Measurements from ENCODE around the gene ATCAY.
"Not testable (repeated sequence)": the region's sequence is repeated elsewhere in the genome, so short reads cannot be mapped to it uniquely, and the experiment has no call there.

ATCAY gene

DNA sequence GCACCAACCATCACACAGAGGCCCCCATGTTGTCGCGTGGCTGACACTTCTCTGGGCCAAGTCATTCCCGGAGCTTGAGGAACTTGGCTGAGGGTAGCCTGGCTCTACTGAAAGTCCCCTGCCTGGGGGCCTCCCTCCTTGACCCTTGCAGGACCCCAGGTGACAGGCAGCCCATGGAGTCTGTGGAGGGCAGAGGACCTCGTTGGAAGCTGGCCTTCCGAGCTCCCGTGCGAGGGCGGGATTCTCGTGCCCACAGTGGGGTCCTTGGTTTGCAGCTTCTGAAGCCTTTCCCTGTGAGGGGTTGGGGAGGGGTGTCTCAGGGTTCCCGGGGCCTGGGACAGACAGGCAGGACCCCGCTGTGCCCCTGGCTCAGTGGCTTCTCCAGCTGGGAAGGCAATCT, 68.8 kb downstream of the ATCAY start:
- no peak for DNase-seq (ENCODE audit: low read depth in 2 of 2)

DNA sequence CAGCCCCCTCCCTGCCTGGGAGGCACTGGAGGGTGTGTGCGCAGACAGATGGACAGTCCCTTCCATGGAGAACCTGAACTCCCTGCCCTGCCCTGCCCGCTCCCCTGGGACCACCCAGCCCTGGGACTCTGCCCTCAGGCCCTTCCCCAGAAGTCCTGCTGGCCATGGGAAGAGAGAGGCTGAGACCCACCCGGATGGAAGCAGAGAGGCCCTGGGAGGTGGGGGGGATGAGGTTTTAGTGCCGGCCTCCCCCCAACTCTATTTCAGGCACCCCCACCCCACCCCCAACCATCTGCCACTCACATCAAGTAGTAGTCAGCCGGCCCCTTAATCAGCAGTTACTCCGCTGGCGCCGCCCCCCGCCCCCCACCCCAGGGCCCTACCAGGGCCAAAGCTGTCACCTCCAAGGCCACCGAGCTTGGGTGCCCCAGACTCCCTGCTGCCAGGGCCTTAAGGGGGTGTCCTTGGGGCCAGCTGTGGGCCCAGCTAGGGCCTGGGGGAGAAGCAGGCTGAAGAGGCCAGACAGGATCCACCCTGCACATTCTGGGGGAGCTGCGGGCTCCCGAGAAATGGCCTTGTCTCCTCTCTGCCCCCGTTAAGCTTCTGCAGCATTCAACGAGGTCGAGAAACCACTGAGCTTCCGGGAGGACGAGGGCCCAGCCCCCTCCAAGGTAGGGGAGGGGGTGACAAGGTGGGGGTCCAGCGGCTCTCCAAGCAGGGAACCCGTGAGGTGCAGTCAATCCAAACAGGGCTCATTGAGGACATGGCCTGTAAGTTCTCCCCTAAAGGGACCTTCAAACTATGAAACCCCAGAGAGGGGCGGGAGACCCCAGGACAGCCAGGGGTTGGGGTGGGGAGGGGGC, 69.7 kb downstream of the ATCAY start:
- DNase-seq (ENCODE audit: low read depth in 2 of 2) = no peak

GRCh38 chr19:3950871-3951861, 70.7 kb downstream of the ATCAY start:
- no peak for DNase-seq (ENCODE audit: low read depth in 2 of 2)

DNA sequence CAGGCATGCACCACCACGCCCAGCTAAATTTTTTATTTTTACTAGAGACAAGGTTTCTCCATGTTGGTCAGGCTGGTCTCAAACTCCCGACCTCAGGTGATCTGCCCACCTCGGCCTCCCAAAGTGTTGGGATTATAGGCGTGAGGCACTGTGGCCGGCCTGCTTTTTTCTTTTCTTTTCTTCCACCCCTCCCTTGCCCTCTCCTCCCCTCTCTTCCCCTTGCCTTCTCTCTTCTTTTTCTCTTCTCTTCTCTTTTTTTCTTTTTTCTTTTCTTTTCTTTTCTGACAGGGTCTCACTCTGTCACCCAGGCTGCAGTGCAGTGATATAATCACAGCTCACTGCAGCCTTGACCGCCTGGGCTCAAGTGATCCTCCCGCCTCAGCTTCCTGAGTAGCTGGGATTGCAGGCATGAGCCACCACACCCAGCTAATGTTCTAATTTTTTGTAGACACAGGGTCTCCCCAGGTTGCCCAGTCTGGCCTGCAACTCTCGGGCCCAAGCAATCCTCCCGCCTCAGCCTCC, 72.3 kb downstream of the ATCAY start:
- not testable (repeated sequence) for DNase-seq (ENCODE audit: low read depth in 2 of 2)

GRCh38 chr19:3954107-3954506, 73.6 kb downstream of the ATCAY start:
- no peak for DNase-seq (ENCODE audit: low read depth in 2 of 2)

DNA sequence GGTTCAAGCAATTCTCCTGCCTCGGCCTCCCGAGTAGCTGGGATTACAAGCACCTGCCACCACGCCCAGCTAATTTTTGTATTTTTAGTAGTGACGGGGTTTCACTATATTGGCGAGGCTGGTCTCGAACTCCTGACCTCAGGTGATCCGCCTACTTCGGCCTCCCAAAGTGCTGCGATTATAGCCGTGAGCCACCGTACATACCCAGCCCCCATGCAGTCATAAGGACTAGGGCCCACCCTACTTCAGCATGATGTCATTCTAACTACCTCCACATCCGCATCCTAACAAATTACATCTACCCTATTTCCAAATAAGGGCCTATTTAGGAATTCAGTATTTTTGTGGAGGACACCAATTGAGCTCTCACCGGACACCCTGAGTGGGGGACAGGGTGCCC, 74.8 kb downstream of the ATCAY start:
- DNase-seq (ENCODE audit: low read depth in 2 of 2) = not testable (repeated sequence)

- DNase-seq (ENCODE audit: low read depth in 2 of 2) = no peak
Measured at GRCh38 chr19:3955688-3956087, 75.2 kb downstream of the ATCAY start.

DNA sequence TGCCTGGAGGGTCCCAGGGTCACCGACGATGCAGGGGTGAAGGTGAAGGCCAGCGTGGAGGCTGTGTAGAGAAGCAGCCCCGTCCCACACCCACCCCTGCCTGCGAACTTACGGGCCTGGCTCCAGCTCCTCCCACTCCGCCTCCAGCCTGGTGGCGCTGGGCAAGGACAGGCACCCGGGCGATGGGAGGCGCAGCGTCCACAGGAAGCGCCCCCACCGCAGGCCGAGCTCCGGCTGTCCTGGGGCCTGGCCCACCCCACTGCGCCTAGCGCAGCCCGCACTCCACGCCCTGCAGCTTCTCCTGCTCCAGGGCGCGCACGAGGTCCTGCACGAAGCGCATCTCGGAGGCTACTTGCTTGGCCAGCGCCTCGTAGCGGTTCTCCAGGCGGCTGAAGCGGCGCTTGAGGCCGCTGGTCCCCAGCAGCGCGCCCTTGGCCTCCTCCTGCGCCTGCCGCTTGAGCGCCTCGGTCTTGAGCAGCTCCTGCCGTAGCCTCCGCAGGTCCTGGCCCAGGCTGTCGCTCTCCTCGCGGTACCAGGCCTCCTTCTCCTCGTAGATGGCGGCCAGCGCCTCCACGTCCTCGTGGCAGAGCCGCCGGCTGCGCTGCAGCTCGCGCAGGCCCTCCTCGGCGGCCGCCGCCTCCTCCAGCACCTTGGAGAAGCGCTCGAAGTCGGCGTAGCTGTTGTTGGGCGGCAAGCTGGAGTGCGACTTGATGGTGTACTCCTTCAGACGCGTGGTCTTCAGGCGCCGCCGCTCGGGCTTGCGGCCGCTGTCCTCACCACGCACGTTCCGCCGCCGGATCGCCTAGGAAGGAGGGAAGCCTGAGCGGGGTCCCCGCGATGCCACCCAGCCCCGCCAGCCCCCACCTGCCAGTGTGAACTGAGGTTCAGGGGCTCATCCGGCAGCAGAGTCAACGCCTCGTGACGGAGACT, 78.6 kb downstream of the ATCAY start:
- DNase-seq (ENCODE audit: low read depth in 2 of 2) = no peak

DNA sequence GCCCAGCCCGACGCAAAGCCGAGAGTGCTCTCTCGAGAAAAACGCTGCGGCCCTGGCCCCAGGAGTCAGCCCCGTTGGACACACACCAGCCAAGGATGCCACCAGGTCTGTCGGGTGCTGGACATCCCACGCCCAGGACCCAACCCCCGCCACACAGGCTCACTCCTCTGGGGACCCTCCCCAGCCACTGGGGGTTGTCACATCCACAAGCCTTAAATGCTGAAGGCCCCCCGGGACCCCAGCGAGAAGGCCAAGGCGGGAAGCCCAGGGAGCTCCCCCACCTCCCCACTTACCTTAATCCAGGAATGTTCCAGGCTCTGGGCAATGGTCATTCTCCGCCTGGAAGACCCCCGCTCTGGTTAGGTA, 79.3 kb downstream of the ATCAY start:
- DNase-seq (ENCODE audit: low read depth in 2 of 2) = no peak

GRCh38 chr19:3961007-3961406, 80.5 kb downstream of the ATCAY start:
- DNase-seq (ENCODE audit: low read depth in 2 of 2) = no peak

GRCh38 chr19:3963458-3964255, 83.2 kb downstream of the ATCAY start:
- no peak for DNase-seq (ENCODE audit: low read depth in 2 of 2)

- no peak for DNase-seq (ENCODE audit: low read depth in 2 of 2)
Measured at GRCh38 chr19:3964256-3965194, 84.0 kb downstream of the ATCAY start.

DNA sequence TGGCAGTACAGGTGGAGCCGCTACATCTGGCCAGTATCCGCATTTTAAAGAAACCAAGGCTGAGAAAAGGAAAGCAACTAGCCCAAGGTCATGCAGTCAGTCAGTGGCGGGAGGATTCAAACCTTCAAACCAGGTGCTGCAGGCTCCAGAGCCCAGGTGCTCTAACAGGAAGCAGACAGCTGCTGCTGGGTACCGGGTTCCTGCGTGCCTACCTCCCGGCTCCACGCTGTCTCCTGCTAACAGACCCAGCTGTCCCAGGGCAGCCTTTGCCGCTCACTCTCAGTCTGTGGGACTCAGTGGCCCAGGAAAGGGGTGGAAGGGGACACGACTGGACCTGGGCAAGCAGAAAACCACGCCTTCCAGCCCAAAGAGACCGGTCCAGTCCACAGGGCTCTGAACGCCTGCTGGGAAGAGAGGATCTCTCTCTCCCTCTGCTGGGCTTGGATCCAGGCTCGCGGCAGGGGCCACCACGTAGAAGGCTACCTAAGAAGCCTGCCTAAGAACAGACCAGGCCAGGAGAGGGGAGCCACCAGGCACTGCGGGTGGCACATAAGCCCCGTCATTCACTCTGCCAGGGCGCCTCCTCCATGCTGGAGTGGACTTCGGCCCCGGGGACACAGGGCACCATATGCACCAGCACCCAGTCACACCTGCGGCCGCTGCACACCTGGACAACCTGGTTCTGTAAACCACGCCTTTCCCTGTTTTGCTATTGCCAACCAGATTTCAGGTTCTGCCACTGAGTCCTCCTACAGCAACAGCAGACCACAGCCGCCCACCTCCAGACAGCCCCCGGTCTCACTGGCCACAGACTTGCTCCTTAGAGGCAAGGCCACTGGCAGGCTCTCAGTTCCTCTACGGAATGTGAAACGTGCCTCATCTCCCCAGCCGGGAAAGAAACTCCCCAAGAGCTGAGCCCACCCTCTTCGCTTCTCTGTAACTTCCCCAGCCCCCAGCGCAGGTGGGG, 85.8 kb downstream of the ATCAY start:
- DNase-seq (ENCODE audit: low read depth in 2 of 2) = no peak

GRCh38 chr19:3967983-3968382, 87.5 kb downstream of the ATCAY start:
- DNase-seq (ENCODE audit: low read depth in 2 of 2) = not testable (repeated sequence)

- DNase-seq (ENCODE audit: low read depth in 2 of 2) = no peak
Measured at GRCh38 chr19:3968556-3969434, 88.3 kb downstream of the ATCAY start.

GRCh38 chr19:3969435-3970312, 89.2 kb downstream of the ATCAY start:
- DNase-seq (ENCODE audit: low read depth in 2 of 2) = no peak
